Left cardiac atrium (tissue), 4 donors: ENCODE data around the gene CGB7. TPM values are rescaled to one million over a fixed set of nuclear protein-coding genes. Genes with fewer than 3 reads are reported as not detected.

Source experiments
- ATAC-seq, 2 donors: fragments of 200-7000 bp; cut with Tn5 transposase; one replicate each; pipeline ENCODE4 v1.9.1; 2020; ENCODE audit warnings: mild to moderate bottlenecking in 2 of 2, moderate library complexity in 2 of 2
- DNase-seq: peaks from one replicate; pipeline ENCODE4 v3.0.0-alpha.2; 2020
- intact Hi-C, 2 donors: fragments of 100-400 bp; cut with DNase I; formaldehyde crosslinking; loops; one replicate each; pipeline versions ENCODE4 v1.14.1 to v1.15.1; 2022 to 2023
- long read RNA-seq: library from polyadenylated mRNA; unstranded; transcript quantifications from one replicate; pipeline ENCODE4 v2.0.0, GENCODE V29; 2021
- total RNA-seq, 2 donors: library from RNA; stranded (reverse); fragmentation: NEBNext Ultra II Directional; extraction: Animal tissue kit (Norgen Biotek cat#: 25700); gene quantifications; one replicate each; pipeline ENCODE4 v1.2.1, GENCODE V29; 2021
- donor health status: DM: no; HTN: yes; CAD: no.
- donor health status: DM: no; HTN: yes; CAD: no; lungs with severe emphysema.
- donor health status: DM: yes; HTN: yes; CAD: no.
- donor health status: Dilated cardiomyopathy.

CGB7 gene
- total RNA-seq: under 1 TPM in 1 of 2 donors, not detected in 1; 0.29 TPM
- long read RNA-seq: 0 reads

DNA sequence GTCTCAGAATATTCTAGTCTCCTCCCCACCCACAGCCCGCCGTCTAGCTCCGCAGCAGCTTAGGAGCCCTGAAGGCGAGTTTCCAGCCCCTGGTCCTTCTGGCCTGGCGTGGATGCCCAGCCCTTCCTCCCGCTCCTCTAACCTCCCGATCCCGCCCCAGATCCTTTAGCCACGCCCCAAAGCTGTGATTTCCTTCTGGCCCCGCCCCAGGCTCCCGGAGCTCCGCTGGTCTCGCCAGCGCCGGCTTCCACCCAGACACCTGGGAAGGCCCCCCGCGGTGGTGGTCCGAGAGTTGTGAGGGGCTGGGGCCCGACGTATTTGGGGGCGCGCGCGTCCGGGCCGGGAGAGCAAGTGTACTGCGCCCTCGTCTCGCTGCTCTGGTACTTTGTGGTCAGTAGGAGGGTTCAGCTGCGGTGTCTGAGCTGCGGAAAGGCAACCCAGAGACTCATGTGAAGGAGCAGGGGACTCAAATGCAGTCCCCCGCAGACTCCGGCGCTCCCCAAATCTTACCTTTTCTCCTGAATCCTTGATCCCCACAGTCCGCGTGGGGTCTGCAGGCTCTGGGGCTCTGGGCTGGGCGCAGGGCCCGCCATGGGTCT is at the start of gene CGB7:
TSS of gene CGB7 (minus strand) at position 114 of the 599 bp plus-strand sequence. CDS start 2,374 bp downstream, outside the sequence.
- ATAC-seq: peak; percentile 75 to 89
- intact Hi-C loops: no loop called here

DNA sequence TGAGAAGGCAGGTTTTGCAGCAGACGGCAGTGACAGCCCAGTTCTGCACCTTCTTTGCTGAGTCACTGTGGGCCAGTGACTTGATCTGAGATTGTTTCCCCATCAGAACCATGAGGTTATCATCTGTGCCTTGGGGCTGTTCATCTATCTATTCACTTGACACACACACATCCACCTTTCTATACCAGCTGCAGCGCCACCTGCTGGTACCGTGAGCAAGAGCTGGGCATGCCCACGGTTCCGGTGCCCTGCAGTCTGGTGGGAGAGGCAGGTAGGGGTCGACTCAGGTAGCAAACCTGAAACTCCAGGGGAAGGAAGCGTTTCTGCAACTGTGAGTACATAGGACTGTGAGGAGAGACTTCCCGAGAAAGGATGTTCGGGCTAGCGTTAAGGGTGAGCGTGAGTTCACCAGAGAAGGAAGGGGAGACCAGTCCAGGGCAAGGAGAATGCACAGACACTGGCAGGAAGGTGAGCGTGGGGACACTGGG is 49.1 kb upstream of the CGB7 start:
- intact Hi-C loops: no loop called here
- ATAC-seq (peak in 1 of 2 donors; percentile 11), DNase-seq (peak; percentile 64)

More for the DNA sequence above, at the start of gene CGB7:
- peak; percentile 85 for DNase-seq

- intact Hi-C loops: loop anchor here in 1 of 2 donors (5.0 kb wide), 1 partner anchor 98 kb away; no protein-coding TSS in a partner anchor
- ATAC-seq (no peak), DNase-seq (no peak)
Observed at GRCh38 chr19:49104229-49104864, 46.8 kb upstream of the CGB7 start.

GRCh38 chr19:49103331-49104085 is 46.0 kb upstream of the CGB7 start:
- ATAC-seq (no peak), DNase-seq (no peak)
- intact Hi-C loops: loop anchor here in 1 of 2 donors (5.0 kb wide), 1 partner anchor 99 kb away; no protein-coding TSS in a partner anchor

- intact Hi-C loops: loop anchor here in 1 of 2 donors (5.0 kb wide), 1 partner anchor 100 kb away; no protein-coding TSS in a partner anchor
- ATAC-seq (no peak), DNase-seq (no peak)
Observed at GRCh38 chr19:49102303-49102702, 44.8 kb upstream of the CGB7 start.

DNA sequence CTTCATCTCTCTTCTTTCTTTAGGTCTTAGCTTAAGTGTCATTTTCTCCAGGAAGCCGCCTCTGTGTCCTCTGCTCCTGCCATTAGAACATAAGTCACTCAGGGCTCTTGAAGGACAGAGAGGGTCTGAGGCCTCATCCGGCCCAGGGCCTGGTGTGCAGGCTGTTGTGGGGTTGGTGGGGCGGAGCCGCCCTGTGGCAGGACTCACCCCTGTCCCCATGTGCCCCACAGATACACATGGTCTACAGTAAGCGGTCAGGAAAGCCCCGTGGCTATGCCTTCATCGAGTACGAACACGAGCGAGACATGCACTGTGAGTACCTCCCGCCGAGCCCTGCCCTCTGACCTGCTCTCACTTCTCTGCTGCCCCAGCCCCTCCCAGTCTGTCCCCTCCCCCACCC is 43.6 kb upstream of the CGB7 start:
- intact Hi-C loops: loop anchor here in 1 of 2 donors (5.0 kb wide), 1 partner anchor 101 kb away; no protein-coding TSS in a partner anchor
- no peak for DNase-seq
- ATAC-seq: no peak

DNA sequence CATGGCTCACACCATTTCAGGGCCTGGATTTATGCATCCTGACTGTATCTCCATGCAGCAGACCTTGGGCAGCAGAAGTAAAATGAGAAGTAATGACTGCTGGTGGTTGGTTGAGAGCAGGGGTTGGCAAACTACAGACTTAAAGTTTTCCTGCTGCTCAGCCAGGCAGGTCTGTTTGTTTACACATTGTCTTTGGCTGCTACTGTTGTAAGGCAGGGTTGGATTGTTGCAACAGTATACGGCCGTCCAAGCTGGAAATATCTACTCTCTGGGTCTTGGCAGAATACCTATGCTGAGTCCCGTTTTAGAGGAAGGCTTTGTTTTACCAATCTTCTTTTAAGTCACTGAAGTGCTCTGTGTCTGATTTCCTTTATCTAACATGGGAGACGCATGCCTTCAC is 41.2 kb upstream of the CGB7 start:
- ATAC-seq (no peak), DNase-seq (no peak)
- intact Hi-C loops: loop anchor here in 1 of 2 donors (5.0 kb wide), 2 partner anchors 49 to 99 kb away; no protein-coding TSS in a partner anchor

- DNase-seq: peak; percentile 61
- peak; percentile 55 to 65 for ATAC-seq
- intact Hi-C loops: loop anchor here in 1 of 2 donors (5.0 kb wide), 2 partner anchors 50 to 100 kb away; no protein-coding TSS in a partner anchor
Observed at GRCh38 chr19:49097453-49098288, 40.1 kb upstream of the CGB7 start.

DNA sequence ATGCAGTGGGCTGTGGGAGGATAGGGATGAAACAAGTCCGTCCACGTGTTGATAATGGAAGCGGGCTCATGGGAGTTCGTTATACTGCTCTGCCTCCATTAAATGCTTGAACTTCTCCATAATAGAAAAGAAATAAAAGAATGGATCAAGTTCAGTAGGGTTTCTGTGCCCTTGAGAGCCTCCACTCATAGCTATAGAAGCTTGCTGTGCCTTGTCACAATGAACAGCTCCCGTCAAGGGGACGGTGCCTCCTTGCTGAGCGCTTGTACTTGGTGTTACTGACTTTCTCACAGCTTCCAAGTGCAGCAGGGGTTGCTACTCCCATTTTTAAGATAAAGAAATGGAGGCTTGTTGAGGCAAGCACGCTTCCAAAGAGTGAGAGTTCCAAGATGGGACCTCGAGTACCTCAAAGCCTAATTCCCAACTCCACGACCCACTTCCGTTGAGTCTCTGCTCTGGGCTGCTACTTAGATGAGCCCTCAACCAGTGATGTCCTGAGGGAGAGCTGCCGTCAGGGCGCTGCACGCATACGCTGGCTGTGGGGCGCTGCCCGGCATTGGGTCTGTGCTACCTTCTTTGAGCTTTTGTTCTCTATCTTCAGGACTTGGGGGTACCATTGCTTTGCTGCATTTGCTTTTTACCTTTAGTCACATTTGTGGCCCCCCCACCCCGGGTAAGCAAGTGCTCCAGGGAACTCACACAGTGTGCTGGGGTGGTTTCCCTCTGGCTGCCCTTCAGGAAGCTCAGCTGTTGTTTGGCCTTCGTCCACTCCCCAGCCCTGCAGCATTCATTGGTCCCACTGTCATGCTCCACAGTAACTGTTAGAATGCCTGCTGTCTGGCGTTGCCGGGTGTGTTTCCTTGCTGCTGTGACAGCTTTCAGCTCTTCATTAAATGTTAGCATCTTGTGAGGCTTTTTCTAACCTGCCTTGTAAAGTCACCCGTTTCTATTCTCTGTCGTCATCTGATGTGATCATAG is 37.2 kb upstream of the CGB7 start:
- DNase-seq (peak; percentile 67), ATAC-seq (peak; percentile 79 to 91)
- intact Hi-C loops: loop anchor here in 1 of 2 donors (5.0 kb wide), 2 partner anchors 53 to 103 kb away; no protein-coding TSS in a partner anchor

DNA sequence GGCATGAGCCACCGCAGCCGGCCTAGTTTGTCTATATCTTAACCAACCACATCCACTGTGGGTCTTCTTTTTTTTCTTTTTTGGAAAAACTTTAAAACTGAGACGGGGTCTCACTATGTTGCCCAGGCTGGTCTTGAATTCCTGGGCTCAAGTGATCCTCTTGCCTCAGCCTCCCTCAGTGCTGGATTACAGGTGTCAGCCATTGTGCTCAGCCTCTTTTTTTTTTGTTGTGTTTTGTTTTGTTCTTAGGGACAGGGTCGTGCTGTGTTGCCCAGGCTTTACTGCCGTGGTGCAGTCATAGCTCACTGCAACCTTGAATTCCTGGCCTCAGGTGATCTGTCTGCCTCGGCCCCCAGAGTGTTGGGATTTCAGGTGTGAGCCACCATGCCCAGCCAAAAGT is 35.1 kb upstream of the CGB7 start:
- intact Hi-C loops: no loop called here
- DNase-seq (no peak), ATAC-seq (no peak)

DNA sequence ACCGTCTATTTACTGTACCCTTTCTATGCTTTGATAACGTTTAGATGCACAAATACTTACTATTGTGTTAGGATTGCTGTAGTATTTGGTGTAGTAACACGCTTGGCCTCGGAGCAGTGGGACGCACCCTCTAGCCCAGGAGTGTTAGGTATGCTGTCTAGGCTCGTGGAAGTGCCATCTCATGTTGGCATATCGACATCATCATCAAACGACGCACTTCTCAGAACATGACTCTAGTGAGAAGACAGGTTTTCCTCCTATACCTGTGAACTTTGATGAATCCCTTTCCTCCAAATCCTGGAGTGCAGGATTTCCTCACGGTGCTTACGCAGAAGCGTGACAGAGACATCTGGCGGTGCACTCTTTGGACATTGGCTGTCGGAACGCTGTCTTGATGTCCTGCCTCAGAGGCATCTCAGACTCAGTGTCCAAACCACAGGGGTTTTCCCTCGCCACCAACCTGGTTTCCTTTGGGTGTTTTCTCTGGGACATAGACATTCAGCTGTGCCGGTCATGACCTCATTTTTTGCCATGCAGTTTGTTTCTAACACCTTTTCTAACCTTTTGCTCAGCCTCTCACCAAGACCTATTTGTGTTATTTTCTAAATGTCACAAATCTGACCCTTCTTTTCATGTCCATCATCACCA is 34.0 kb upstream of the CGB7 start:
- DNase-seq (no peak), ATAC-seq (no peak)
- intact Hi-C loops: no loop called here

DNA sequence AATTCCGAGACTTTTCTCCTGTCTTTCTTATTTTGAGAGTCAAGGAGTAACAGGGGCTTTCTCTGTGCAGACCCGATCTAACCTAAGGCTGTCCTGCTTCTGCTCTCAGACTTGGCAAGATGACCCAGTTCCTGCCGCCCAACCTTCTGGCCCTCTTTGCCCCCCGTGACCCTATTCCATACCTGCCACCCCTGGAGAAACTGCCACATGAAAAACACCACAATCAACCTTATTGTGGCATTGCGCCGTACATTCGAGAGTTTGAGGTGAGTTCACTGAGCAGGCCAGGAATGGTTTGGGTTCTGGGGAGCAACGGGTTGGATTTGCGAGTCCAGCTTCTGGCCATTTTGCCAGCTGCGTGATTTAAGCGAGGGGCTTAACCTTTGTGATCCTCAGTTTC is 28.7 kb upstream of the CGB7 start:
- ATAC-seq: no peak
- DNase-seq: no peak
- intact Hi-C loops: no loop called here

DNA sequence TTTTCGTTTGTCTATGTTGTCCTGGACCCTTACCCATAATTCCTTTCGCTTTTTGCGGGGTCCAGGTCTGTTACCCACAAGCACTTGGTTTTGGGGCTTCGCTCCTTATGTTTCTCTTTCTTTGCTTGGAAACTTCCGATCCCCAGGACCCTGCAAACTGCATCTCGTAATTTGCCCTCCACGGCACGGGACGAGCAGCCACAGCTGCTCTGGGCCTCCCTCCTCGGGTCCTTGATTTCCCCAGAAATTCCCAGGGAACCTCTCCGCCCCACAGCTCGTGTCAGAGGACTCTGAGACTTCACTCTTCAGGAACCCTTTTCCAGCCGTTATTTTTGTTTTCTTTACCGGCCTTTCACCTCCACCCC is 28.3 kb upstream of the CGB7 start:
- intact Hi-C loops: no loop called here
- ATAC-seq: no peak

DNA sequence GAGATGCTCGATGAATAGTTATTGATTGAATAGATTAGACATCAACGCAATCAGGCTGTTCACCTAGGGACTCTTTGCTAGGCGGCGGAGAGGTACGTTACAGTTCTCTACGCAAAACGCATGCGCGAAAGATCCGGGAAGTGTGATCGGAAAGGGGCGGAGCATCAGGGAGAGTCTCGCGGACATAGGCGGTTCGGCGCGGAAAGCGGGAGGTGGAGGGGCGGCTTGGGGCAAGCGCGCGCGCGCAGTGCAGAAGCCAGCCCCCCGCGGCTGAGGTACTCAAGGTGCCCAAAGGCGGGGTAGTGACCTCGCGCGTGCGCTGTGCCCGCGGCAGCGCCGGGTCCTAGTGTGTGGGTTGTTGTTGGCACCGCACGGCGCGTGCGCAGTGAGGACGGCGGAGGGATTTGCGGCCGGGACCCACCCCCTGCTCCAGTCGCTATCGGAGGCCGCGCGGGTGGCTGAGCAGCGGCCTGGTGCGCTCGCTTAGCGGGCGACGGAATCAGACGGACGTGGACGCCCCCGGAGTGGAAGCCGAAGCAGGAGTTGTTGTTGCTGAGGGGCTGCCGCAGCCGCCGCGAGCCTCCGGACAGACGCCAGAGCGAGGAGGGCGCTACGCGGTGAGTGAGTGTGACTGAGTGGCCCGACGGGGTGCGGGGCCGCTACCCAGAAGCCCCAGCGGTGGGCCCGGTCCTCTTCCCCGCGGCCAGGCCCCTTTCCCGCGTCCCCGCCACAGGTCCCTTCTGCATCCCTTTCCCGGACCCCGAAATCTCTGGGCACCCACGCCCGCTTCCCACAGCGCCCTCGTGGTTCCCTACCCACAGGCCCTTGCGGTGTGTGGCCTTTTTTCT is 27.7 kb upstream of the CGB7 start, which contains the start of gene SNRNP70:
TSS of gene SNRNP70 (plus strand) at position 432 of the 848 bp plus-strand sequence. CDS start 964 bp downstream, outside the sequence.
- peak; percentile 99 for ATAC-seq
- intact Hi-C loops: no loop called here
- peak; percentile 99 for DNase-seq

More for the DNA sequence above, 28.3 kb upstream of the CGB7 start:
- no peak for DNase-seq

DNA sequence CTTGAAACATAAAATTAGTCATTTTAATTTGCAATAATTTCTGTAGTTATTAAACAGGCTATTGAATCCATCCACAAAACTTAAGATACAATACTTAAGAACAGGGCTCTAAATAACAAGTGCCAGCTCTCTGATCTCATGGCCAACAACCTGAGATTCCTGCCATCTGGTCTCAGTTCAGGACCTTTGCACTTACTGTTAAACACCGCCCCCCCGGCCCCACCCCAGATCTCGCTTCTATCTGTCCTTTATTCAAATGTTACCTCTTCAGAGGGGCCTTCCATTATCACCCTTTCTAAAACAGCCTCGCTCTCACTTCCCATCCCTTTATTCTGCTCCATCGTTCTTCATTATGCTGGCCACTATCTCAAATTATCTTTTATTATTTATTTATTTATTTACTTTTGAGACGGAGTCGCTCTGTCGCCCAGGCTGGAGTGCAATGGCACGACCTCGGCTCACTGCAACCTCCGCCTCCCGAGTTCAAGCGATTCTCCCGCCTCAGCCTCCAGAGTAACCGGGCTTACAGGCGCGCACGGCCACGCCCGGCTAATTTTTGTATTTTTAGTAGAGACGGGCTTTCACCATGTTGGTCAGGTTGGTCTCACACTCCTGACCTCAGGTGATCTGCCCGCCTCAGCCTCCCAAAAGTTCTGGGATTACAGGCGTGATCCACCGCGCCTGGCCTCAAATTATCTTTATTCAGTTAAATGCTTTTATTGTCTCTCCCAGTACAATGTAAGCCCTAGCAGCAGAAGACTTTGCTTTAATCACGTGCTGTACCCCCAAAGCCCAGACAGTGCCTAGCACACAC is 26.9 kb upstream of the CGB7 start:
- intact Hi-C loops: no loop called here
- ATAC-seq (no peak), DNase-seq (no peak)
